SKM-1 treated with dmso at 0.1 percent for 144 hours (cell line): ENCODE results near the gene ELF1.
"Not testable (repeated sequence)": the region's sequence is repeated elsewhere in the genome, so short reads cannot be mapped to it uniquely, and the experiment has no call there.

Source experiments
- DNase-seq: peaks from one replicate; lab custom pipeline; 2025; ENCODE audit not compliant: unreplicated experiment; lab: John Stamatoyannopoulos, UW

The ELF1 gene

GRCh38 chr13:40895227-40896184, 123.6 kb downstream of the ELF1 start:
- DNase-seq, result no peak

DNA sequence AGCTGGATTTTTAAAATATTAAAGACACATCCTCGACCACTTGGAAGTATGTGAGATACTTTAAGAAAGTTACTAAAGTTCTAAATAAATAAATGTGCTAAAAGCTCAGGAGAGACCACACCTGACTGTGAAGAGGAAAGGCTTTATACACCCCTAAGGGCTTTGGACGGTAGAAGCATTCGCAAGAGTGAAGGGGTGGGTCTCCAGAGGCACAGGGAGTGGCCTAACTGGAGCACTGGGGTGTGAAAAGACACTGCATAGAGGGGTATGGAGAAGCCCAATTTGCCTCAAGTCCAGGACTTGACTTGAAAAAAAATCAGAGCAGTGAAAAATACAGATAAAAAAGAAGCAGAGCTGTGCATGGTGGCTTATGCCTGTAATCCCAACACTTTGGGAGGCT, 125.5 kb downstream of the ELF1 start:
- DNase-seq, result not testable (repeated sequence)

DNA sequence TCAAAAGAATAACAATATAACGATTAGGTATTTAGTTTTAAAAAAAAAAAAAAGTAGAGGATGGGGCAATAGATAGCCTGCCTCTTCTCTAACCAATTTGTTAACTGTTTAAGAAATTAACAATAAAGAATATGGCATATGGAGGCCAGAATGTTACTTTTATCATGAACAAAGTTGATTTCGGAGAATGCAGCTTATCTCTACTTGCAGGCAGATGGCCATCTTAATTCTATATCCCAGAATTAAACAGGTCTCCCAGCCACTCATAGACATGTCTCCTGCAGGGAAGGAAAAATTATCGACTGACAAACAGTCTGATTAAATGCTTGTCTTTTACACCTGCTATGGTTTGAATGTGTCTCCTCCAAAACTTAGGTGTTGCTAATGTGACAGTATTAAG, 133.1 kb downstream of the ELF1 start:
- no peak for DNase-seq

DNA sequence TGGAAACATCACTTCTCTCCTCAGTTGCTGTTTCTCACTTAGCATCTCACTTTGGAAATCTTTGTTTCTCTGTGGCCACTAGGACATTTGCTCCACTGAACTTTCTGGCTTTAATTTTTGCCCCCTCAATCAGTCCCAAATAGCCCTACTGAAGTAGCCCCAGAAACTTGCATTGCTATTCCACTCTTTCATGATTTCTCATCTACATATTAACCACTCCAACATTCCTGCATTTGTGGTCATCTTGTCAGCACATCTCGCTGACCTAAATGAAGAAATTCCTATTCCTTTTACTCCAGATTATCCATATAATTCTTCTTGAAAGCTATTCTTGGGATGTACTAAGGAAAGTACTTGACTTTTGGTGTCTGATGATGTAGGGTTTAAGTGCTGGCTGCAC, 134.9 kb downstream of the ELF1 start:
- DNase-seq, result not testable (repeated sequence)
